Lower lobe of right lung (tissue), 2 donors: ENCODE results near the gene LGALS7. TPM values are rescaled to one million over a fixed set of nuclear protein-coding genes. Genes with fewer than 3 reads are reported as not detected.
A peak's percentile ranks its signal among the peaks of the same experiment; 100 is the strongest.

Experiments used
- ATAC-seq, 2 donors: fragments of 200-7000 bp; cut with Tn5 transposase; one replicate each; pipeline ENCODE4 v1.9.1; 2020 to 2022; ENCODE audit warnings: mild to moderate bottlenecking in 2 of 2, moderate library complexity in 2 of 2
- DNase-seq: peaks from one replicate; pipeline ENCODE4 v3.0.0-alpha.2; 2020
- H3K27ac ChIP-seq: fragments of 200-600 bp; one replicate; pipeline ENCODE4 v1.8.0; 2022
- H3K27me3 ChIP-seq: fragments of 200-600 bp; one replicate; pipeline ENCODE4 v1.8.0; 2022; ENCODE audit warnings: low read depth
- H3K36me3 ChIP-seq: fragments of 200-600 bp; one replicate; pipeline ENCODE4 v1.8.0; 2022; ENCODE audit warnings: mild to moderate bottlenecking
- H3K4me1 ChIP-seq: fragments of 200-600 bp; one replicate; pipeline ENCODE4 v1.8.0; 2022
- H3K4me3 ChIP-seq: fragments of 200-600 bp; one replicate; pipeline ENCODE4 v1.8.0; 2022; ENCODE audit warnings: mild to moderate bottlenecking
- H3K9me3 ChIP-seq: fragments of 200-600 bp; one replicate; pipeline ENCODE4 v1.8.0; 2022
- intact Hi-C: fragments of 100-400 bp; cut with DNase I; formaldehyde crosslinking; loops from one replicate; pipeline ENCODE4 v1.11.0; 2022
- total RNA-seq: library from RNA; stranded (reverse); fragmentation: NEBNext Ultra II Directional; extraction: Animal tissue kit (Norgen Biotek cat#: 25700); gene quantifications from one replicate; pipeline ENCODE4 v1.2.1, GENCODE V29; 2021
- TF ChIP-seq, protein P1 (sequence below): fragments of 200-600 bp; IDR thresholded peaks from one replicate; pipeline ENCODE4 v1.8.0; 2022; ENCODE audit warnings: antibody characterized with exemption, mild to moderate bottlenecking
- donor health status: DM: no; HTN: yes; CAD: no; lungs with severe emphysema.

Gene LGALS7
- total RNA-seq, 1 donor from 2014 or later, result not detected

DNA sequence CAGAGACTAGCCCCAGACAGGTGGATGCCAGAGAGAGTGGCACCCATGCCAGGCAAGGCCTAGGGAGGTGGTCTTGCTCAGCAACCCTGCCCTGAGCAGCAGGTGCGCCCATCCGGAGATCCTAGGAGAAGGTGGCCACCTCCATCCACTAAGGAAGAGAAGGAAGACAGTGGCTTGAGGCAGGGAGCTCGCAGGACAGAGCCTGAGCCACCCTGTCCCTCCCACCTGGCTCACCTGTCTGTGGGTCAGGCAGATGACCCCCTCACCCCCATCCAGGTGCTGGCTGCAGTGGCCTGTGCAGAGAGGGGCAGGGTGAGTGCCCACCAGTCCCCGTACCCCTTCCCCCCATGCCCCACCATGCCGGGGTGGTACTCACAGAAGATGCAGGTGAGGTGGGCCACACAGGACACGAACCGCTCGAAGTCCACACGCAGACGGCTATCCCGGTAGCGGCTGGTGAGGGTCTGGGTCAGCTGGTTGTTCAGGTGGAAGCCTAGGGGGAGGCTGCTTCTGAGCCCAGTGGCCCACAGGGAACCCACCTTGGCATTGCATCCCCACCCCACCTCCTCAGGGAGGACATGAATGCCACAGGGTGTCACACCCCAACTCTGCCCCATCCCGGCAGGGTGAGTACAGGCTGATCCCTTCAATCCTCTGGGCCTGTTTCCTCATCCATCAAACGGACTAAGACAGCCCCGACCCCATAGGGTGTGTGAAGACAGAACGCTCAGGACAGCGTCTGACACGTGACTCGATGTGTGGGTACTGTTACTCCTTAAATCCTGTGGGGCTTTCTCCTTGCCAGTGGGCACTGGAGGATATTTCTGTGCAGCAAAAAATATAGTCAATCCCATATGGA lies 42.4 kb downstream of the LGALS7 start:
- no peaks in the 10 kb centered on the region for H3K9me3 ChIP-seq
- no peak for ATAC-seq
- peaks cover 68% of the 10 kb centered on the region for H3K4me1 ChIP-seq
- no peaks in the 10 kb centered on the region for H3K27me3 ChIP-seq
- DNase-seq, result peak; percentile 45
- intact Hi-C loops, result no loop called here
- no peak overlapping the region for H3K4me3 ChIP-seq
- TF ChIP-seq, protein P1, sequence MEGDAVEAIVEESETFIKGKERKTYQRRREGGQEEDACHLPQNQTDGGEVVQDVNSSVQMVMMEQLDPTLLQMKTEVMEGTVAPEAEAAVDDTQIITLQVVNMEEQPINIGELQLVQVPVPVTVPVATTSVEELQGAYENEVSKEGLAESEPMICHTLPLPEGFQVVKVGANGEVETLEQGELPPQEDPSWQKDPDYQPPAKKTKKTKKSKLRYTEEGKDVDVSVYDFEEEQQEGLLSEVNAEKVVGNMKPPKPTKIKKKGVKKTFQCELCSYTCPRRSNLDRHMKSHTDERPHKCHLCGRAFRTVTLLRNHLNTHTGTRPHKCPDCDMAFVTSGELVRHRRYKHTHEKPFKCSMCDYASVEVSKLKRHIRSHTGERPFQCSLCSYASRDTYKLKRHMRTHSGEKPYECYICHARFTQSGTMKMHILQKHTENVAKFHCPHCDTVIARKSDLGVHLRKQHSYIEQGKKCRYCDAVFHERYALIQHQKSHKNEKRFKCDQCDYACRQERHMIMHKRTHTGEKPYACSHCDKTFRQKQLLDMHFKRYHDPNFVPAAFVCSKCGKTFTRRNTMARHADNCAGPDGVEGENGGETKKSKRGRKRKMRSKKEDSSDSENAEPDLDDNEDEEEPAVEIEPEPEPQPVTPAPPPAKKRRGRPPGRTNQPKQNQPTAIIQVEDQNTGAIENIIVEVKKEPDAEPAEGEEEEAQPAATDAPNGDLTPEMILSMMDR, result no peak
- peaks cover 52% of the 10 kb centered on the region for H3K36me3 ChIP-seq
- peak overlapping the region; percentile 77 for H3K27ac ChIP-seq

DNA sequence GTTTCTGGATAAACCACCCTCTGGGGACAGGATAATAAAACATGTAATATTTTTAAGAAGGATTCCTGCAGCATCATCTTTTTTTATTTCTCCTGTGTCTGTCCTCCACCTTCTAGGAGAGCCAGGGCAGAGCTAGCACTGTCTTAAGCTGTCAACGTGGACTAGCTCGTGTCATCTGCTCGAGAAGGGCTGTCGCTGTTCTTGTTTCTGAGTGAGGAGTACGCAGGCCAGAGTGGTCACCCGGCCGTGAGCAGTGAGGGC lies 42.9 kb downstream of the LGALS7 start:
- H3K27ac ChIP-seq, result no peak overlapping the region
- ATAC-seq (no peak), DNase-seq (no peak)
- H3K27me3 ChIP-seq, result no peaks in the 10 kb centered on the region
- H3K4me3 ChIP-seq, result no peak overlapping the region
- intact Hi-C loops, result no loop called here
- H3K36me3 ChIP-seq, result peaks cover 57% of the 10 kb centered on the region
- H3K4me1 ChIP-seq, result peaks cover 68% of the 10 kb centered on the region
- TF ChIP-seq, protein P1, result no peak
- no peaks in the 10 kb centered on the region for H3K9me3 ChIP-seq

DNA sequence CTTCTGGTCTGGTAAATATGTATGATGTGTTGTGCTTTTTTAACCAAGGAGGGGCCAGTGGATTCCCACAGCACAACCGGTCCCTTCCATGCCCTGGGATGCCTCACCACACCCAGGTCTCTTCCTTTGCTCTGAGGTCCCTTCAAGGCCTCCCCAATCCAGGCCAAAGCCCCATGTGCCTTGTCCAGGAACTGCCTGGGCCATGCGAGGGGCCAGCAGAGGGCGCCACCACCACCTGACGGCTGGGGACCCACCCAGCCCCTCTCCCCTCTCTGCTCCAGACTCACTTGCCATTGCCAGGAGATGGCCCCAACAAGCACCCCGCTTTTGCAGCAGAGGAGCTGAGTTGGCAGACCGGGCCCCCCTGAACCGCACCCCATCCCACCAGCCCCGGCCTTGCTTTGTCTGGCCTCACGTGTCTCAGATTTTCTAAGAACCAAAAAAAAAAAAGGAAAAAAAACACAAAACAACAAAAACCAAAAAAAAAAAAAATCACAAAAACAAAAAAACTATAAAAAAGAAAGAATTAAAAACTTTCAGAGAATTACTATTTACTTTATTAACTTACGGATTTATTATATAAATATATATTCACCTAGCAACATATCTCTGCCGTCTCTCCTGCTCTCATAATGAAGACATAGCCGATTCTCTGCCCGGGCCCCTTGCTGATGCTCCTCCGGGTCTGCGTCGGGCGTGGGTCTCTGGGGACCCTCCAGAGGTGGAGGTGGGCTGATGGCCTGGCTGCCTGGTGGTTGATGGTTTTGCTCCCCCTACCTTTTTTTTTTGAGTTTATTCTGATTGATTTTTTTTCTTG lies 43.5 kb downstream of the LGALS7 start:
- H3K4me1 ChIP-seq, result peaks cover 62% of the 10 kb centered on the region
- H3K9me3 ChIP-seq, result no peaks in the 10 kb centered on the region
- TF ChIP-seq, protein P1, result peak; percentile 82
- H3K36me3 ChIP-seq, result peaks cover 63% of the 10 kb centered on the region
- intact Hi-C loops, result no loop called here
- no peak overlapping the region for H3K4me3 ChIP-seq
- no peaks in the 10 kb centered on the region for H3K27me3 ChIP-seq
- peak overlapping the region; percentile 31 for H3K27ac ChIP-seq
- DNase-seq, result peak; percentile 85
- ATAC-seq, result peak; percentile 45 to 61

DNA sequence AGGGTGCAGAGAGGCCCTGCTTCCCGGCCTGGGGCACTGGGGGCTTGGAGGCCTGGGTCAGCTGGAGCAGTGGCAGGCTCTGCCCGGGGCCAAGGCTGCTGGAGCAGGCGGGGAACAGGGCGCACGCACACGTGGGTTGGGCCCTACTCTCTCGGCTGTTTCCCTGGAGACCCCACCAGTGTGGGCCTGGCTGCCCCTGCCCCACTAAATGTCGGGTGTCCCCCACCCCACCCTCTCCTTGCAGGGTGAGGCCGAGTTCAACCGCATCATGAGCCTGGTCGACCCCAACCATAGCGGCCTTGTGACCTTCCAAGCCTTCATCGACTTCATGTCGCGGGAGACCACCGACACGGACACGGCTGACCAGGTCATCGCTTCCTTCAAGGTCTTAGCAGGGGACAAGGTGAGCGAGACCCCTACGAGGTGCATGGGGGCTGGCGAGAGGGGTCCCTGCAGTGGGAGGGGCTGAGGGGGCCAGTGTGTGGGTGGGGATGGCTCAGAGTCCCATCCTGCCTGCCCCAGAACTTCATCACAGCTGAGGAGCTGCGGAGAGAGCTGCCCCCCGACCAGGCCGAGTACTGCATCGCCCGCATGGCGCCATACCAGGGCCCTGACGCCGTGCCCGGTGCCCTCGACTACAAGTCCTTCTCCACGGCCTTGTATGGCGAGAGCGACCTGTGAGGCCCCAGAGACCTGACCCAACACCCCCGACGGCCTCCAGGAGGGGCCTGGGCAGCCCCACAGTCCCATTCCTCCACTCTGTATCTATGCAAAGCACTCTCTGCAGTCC lies 44.4 kb downstream of the LGALS7 start:
- no peak for ATAC-seq
- TF ChIP-seq, protein P1, result no peak
- Histone ChIP-seq H3K4me3 (no peak overlapping the region), H3K27ac (peak overlapping the region; percentile 31), H3K4me1 (peaks cover 53% of the 10 kb centered on the region), H3K27me3 (no peaks in the 10 kb centered on the region), H3K9me3 (no peaks in the 10 kb centered on the region), H3K36me3 (peaks cover 72% of the 10 kb centered on the region)
- DNase-seq, result no peak
- intact Hi-C loops, result no loop called here

DNA sequence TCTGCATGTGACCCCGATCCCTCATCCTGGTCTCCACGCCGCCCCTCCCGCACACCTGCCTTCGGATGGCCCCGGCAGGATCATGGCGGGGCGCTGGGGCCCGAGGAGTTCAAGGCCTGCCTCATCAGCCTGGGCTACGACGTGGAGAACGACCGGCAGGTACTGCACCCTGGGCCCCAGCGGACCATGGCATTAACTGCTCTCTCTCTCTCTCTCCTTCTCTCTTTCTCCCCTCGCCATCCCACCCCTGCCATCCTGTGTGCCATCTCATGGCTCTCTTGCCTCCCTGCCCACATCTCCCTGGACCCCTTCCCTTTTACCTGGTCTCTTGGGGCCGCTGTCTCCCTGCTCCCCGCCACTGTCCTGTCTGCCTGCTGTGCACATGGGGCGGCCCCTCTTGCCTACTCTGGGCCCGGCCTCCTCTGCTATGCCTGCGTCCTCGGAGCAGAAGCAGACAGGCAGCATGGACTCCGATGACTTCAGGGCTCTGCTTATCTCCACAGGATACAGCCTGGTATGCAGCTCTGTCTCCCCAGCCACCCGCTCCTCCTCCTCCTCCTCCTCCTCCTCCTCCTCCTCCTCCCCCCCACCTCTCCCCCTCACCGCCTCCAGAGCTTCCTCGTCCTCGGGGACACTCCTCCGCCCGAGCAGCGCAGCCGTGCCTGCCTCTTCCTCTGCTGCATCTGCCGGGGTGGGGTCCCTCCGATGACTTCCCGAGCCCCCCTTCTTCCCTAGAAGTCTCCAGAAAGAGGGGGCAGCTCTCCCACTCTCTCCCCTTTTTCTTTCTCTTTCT lies 45.3 kb downstream of the LGALS7 start:
- TF ChIP-seq, protein P1, result no peak
- peak overlapping the region; percentile 46 for H3K27ac ChIP-seq
- intact Hi-C loops, result no loop called here
- DNase-seq (no peak), ATAC-seq (no peak)
- H3K4me1 ChIP-seq, result peaks cover 48% of the 10 kb centered on the region
- H3K4me3 ChIP-seq, result no peak overlapping the region
- H3K9me3 ChIP-seq, result no peaks in the 10 kb centered on the region
- peaks cover 81% of the 10 kb centered on the region for H3K36me3 ChIP-seq
- H3K27me3 ChIP-seq, result no peaks in the 10 kb centered on the region
